Embryonic facial prominence (tissue), 1 donor: ENCODE results near the gene IRS1.

Source experiments
- DNase-seq: peaks from one replicate; pipeline ENCODE4 v3.0.0-alpha.2; 2016; ENCODE audit errors: extremely low spot score

The IRS1 gene

DNA sequence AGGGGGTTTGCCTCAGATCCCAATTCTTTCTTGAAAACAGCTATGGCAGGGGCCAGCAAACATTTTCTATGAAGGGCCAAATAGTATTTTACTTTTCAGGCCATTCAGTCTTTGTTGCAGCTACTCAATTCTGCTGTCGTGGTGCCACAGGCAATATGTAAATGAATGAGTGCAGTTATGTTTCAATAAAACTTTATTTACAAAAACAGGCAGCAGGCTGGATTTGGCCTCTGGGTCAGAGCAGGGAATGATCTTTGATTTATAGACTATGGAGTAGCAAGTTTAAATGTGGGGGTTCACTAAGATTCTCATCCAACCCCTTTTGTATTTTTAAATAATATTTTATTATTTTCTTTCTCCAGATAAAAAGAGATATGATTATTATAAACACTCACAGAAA, 72.4 kb downstream of the IRS1 start:
- no peak for DNase-seq

DNA sequence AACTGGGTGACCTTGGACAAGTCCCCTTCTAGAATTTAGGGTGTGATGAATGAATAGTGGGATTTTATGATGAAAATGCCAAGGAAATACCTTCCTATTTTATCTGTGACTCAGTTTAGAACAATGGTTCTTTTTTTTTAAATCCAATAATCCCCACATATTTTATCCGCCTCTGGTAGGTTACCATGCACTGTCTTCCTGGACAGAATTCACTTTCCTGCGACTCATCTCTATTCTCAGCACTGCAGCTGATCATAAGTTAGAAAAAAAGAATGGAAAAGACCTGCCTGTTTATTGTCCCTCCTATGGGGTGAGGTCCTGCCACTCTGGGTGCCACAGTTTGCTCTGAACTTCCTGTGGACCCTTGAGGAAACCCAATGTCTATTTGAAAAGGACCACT, 73.1 kb downstream of the IRS1 start:
- DNase-seq, result no peak

DNA sequence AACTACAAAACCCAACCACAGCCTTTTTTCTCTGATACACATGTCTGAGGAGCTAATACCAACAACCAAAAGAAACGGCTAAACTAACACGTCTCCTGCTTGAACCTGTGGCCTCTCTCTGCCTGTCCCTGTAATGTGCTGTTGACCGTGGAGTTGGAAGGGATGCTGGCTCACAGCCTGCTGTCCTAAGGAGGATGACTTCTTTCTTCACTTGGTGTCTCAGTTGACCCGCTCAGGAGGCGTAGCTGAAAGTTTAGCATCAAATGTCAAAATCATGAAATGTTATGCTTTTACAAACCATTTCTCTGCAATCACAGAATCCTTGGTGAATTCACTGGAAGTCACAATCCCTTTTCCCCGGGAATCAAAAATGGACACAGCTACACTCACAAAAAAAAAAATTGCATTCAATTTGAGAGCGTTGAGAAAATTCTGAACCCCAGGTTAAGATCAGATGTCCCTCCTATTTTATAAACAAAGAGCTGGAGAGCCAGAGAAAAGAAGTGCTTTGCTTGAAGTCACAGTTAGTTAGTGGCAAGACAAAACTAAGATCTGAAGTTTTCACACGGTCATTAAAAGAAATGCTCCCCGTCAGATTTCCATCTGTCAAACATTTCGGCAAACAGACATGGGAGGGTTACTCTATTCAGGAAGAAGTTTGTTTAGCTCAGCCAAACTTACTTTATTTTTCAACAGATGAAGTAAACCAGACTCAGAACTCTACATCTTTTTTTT, 74.3 kb downstream of the IRS1 start:
- no peak for DNase-seq

DNA sequence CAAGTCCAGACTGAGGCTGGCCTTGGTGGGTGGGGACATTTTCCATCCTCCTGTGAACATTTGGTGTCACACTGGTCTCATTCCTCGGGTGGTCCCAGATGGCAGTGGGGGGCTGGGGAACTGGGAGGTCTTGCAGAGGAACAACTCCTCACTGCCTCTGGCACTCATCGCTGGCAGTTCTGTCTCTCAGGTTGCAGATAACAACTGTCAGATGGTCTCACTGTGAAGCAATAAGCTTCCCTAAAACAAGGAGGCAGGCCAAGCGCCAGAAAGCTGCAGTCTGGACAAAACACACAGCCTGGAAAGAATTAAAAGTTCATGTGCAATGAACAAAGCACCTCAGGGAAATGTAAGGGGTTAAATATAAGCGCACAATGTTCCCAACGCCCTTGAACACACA, 78.1 kb downstream of the IRS1 start:
- DNase-seq, result no peak

DNA sequence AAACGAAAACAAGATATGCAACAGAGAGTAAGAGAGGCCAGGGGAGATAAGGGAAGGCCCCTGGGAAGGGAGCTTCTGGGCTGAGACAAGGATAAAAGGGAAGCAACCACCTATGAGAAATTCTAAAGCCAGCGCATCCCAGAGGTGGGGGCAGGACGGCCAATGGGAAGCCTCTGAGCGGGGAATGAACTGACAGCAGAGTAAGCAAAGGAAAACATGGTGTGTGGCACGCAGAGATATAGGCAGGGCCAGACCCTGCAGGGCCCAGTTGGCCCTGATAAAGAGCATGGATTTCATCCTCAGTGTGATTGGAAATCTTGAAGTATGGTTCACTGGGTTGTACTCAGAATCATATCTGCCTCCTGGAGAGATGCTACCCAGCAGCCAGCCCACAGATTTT, 78.7 kb downstream of the IRS1 start:
- no peak for DNase-seq

- no peak for DNase-seq
Observed at GRCh38 chr2:226717719-226718118, 81.9 kb downstream of the IRS1 start.

DNA sequence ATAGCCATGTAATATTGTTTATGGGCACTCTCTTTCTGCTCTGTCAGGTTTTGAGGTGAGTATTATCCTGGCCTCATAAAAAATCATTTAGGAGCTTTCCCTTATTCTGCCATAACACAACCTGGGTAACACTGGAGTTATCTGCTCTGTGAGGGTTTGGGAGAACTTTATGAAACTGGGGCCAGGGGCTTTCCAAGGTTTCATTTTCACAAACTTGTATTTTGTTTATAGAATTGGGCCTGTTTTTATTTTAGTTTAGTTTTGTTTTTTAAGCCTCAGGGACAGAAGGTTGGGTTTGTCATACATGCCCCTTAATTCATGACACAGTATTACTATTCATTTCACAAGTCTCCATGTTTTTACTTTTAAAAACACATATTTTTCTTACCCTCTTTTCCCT, 83.5 kb downstream of the IRS1 start:
- no peak for DNase-seq

DNA sequence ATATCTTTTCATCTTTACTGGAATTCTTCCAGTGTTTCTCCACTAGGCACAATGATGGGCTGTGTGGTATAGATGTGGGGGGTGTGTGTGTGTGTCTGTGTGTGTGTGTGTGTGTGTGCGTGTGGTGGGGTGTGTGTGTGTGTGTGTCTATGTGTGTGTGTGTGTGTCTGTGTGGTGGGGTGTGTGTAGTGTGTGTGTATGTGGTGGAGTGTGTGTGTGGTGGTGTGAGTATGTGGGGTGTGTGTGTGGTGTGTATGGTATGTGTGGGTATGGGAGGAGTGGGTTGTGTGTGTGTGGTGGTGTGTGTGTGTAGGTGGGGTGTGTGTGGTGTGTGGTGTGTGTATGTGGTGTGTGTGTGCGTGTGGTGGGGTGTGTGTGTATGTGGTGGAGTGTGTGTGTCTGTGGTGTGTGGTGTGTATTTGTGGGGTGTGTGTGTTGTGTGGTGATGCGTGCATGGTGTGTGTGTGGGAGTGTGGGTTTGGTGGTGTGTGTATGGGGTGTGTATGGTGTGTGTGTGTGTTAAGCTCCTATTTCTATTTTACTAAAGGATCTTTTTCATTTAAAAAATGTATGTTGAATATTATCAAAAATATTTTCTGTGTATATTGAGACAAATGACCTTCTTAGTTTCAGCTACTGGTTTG, 84.2 kb downstream of the IRS1 start:
- no peak for DNase-seq

DNA sequence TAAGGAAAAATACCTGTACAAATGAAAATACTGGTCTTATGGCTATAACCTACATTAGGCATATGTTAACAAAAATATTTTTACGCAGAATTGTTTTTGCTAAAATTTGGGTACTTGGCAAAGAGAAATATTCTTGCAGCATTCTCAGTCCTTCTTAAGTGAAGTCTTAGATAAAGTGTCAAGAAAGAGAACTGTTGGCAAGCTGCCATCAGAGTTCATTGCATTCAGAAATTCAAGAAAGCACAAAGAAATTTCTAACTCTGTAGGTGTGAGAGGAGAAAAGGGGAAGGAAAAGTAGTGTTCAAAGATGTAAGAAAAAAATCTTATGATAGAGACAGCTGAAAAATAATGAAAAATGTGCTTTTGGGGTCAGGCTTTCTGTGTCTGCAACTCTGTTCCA, 86.7 kb downstream of the IRS1 start:
- no peak for DNase-seq

GRCh38 chr2:226711606-226712296, 87.9 kb downstream of the IRS1 start:
- no peak for DNase-seq

GRCh38 chr2:226707499-226707898, 92.1 kb downstream of the IRS1 start:
- no peak for DNase-seq

GRCh38 chr2:226705965-226706364, 93.7 kb downstream of the IRS1 start:
- DNase-seq, result no peak

DNA sequence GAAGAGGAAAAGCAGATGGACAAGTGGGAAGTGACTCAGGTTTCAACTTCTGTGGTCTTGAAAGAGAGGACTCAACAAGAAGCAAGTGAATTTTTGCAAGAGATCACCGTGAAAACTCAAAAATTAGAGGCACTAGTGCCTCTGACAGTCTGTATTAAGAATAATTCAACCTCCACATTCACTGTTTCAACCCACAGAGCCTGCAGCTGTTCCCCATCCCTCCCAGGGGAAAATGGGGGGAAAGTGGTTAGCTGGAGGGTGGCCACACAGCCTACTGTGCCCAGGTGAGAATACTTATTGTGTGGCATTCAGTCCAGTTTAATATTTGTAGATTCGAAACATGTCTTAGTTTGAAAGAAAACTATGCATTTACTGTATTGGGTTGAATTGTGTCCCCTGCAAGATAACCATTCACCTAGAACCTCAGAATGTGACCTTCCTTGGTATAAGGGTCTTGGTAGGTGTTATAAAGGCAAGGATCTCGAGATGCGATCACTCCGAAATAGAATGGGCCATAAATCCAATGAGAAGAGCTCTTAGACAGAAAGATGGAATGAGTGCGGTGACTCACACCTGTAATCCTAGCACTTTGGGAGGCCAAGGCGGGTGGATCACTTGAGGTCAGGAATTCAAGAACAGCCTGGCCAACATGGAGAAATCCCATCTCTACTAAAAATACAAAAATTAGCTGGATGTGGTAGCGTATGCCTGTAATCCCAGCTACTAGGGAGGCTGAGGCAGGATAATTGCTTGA, 94.3 kb downstream of the IRS1 start:
- DNase-seq, result no peak

DNA sequence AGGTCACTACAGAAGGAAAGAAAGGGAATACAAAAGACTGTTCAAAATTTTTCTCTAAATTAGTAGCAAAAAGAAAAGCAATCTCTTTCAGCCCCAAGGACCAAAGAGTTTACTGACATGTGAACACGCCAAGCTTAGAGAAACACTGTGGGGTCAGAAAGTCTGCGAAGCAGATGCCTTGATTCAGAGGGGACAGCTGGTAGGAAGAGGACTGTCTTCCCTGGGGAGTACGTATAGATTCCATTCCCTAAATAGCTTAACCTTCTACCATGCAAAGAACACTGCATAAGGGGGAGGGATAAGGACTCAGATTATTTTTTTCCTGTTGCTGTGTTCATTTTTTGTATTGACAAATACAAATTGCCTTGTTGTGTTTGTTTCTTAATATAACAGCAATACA, 96.1 kb downstream of the IRS1 start:
- DNase-seq, result no peak

GRCh38 chr2:226702376-226702775, 97.2 kb downstream of the IRS1 start:
- DNase-seq, result no peak

- no peak for DNase-seq
Observed at GRCh38 chr2:226701052-226701451, 98.6 kb downstream of the IRS1 start.

- DNase-seq, result no peak
Observed at GRCh38 chr2:226699321-226699720, 100.3 kb downstream of the IRS1 start.

- no peak for DNase-seq
Observed at GRCh38 chr2:226698671-226699070, 100.9 kb downstream of the IRS1 start.

GRCh38 chr2:226694586-226695284, 104.9 kb downstream of the IRS1 start:
- DNase-seq, result no peak

DNA sequence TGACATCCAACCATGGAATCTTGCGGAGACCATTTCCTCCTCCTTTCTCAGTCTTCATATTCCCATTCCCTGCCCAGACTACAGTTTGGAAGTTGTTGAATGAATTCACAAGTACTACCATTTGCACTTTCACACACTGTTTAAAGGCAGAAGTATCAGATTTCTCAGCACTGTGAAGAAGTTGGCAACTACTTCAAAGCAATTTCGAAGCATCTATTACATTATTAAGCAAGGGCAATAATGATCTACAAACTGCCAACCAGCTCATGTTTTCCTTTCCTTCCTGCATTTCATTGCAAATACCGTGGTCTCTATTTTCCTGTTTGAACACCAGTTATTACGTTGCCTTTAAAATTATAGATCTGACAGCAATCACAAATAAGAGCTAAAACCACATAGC, 105.5 kb downstream of the IRS1 start:
- DNase-seq, result no peak

DNA sequence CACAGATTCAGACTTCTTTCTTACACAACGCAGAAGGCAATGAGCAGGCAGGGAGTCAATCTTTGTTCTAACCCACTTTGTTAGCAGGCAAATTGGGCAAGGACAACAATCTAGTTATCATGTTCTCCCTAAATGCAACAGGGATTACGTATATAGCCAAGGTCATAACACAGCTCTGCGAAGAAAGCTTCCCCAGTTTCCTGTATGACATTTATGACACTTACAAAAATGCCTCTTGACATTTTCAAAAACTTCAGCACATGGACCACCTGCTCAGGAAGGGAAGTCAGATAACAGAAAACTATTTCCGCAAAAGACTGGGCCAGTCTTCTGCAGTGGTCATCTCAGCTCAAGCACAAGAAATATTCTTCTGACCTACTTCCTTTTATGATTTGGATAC, 106.1 kb downstream of the IRS1 start:
- no peak for DNase-seq
